Loucy (cell line): Measurements from ENCODE around the gene PCBP2.

Experiments used
- H2AFZ ChIP-seq: fragments of 200-600 bp; sonication (generic); 2 replicates; pipeline ENCODE4 v1.6.0; 2016; ENCODE audit warnings: antibody characterized with exemption, mild to moderate bottlenecking, low read length, moderate library complexity
- H3F3A ChIP-seq: fragments of 200-600 bp; 2 replicates; pipeline ENCODE4 v1.6.0; 2016; ENCODE audit warnings: antibody characterized with exemption, low read depth, mild to moderate bottlenecking
- H3K27me3 ChIP-seq: fragments of 200-600 bp; sonication (generic); 2 replicates; pipeline ENCODE4 v1.6.1; 2014; ENCODE audit warnings: low read length, mild to moderate bottlenecking; ENCODE audit not compliant: insufficient read depth, poor library complexity, severe bottlenecking
- H3K36me3 ChIP-seq: fragments of 200-600 bp; sonication (generic); 2 replicates; pipeline ENCODE4 v1.6.1; 2016; ENCODE audit warnings: low read length; ENCODE audit not compliant: insufficient read depth
- H3K4me1 ChIP-seq: fragments of 200-600 bp; sonication (generic); 2 replicates; pipeline ENCODE4 v1.5.1; 2014; ENCODE audit warnings: low read length, mild to moderate bottlenecking; ENCODE audit not compliant: insufficient read depth, poor library complexity, severe bottlenecking
- H3K4me2 ChIP-seq: fragments of 200-600 bp; sonication (generic); 2 replicates; pipeline ENCODE4 v1.6.0; 2014; ENCODE audit warnings: antibody characterized with exemption, low read length, low read depth, mild to moderate bottlenecking; ENCODE audit not compliant: poor library complexity, severe bottlenecking
- H3K4me3 ChIP-seq: fragments of 200-600 bp; sonication (generic); 2 replicates; pipeline ENCODE4 v1.5.1; 2014; ENCODE audit warnings: low read length, mild to moderate bottlenecking, mixed read lengths; ENCODE audit not compliant: poor library complexity, severe bottlenecking
- H3K79me2 ChIP-seq: fragments of 200-600 bp; sonication (generic); 2 replicates; pipeline ENCODE4 v1.6.1; 2014; ENCODE audit warnings: low read length; ENCODE audit not compliant: insufficient read depth
- H3K9ac ChIP-seq: fragments of 200-600 bp; sonication (generic); 2 replicates; pipeline ENCODE4 v1.6.0; 2014; ENCODE audit warnings: mild to moderate bottlenecking, low read depth, low read length, moderate library complexity; ENCODE audit not compliant: poor library complexity, severe bottlenecking
- H3K9me2 ChIP-seq: fragments of 200-600 bp; sonication (generic); replicated peaks from 2 replicates; pipeline ENCODE4 v1.6.1; 2016; ENCODE audit warnings: low read depth, low read length, mixed read lengths
- H3K9me3 ChIP-seq: fragments of 200-600 bp; sonication (generic); 2 replicates; pipeline ENCODE4 v1.6.1; 2014; ENCODE audit warnings: mild to moderate bottlenecking, antibody characterized with exemption, low read length, low read depth; ENCODE audit not compliant: insufficient read depth
- H4K20me1 ChIP-seq: fragments of 200-600 bp; sonication (generic); 2 replicates; pipeline ENCODE4 v1.6.0; 2014; ENCODE audit warnings: antibody characterized with exemption, low read length, mild to moderate bottlenecking; ENCODE audit not compliant: insufficient read depth, poor library complexity, severe bottlenecking
- CTCF ChIP-seq: fragments of 200-600 bp; sonication (generic); conservative IDR thresholded peaks from 2 replicates; pipeline ENCODE4 v1.5.1; 2014; ENCODE audit warnings: mild to moderate bottlenecking, antibody characterized with exemption, low read length
- EZH2phosphoT487 ChIP-seq: fragments of 200-600 bp; IDR thresholded peaks from 2 replicates; pipeline ENCODE4 v1.6.1; 2018; ENCODE audit warnings: antibody characterized with exemption, mild to moderate bottlenecking, moderate library complexity, borderline replicate concordance

The PCBP2 gene

DNA sequence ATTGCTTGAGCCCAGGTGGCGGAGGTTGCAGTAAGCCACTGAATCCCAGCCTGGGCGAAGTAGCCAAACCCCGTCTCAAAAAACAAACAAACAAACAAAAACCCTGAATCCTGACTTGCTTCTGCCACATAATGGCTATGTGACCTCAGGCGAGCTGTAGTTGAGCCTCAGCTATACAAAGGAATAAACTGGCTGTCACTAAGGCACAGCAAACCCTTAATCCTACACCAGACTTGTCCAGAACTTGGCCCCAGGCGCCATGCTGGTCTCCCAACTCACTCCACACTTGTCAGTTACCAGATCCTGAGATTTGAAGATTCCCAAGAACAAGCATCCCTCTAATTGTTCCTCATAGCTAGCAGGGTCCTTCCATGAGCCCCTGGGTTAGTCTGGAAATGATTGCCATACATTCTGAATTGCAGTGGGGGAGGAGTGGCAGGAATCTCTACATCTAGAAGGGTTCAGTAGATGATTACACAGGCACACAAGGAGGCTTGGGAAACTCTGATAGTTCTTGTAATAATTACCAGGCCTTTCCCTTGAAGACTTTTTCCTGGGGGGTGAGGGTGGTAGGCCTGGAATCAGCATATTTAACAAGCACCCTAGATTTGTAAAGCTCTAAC is 37.5 kb downstream of the PCBP2 start:
- Histone ChIP-seq H3K36me3 (peaks cover 36% of the 10 kb centered on the region; the same call in 1 of the 2 replicates), H3K4me1 (peaks cover 13% of the 10 kb centered on the region), H3F3A (no peaks in the 10 kb centered on the region), H3K9me3 (no peaks in the 10 kb centered on the region), H3K9me2 (no peaks in the 10 kb centered on the region), H3K4me2 (no peak overlapping the region), H3K4me3 (no peak overlapping the region), H3K9ac (no peak overlapping the region), H4K20me1 (peaks cover 5% of the 10 kb centered on the region), H2AFZ (no peak overlapping the region), H3K27me3 (no peaks in the 10 kb centered on the region), H3K79me2 (no peaks in the 10 kb centered on the region)
- no peak for TF ChIP-seq CTCF
- no peak for TF ChIP-seq EZH2phosphoT487

- Histone ChIP-seq H4K20me1 (no peaks in the 10 kb centered on the region), H3K27me3 (no peaks in the 10 kb centered on the region), H3K9ac (no peak overlapping the region), H3F3A (no peaks in the 10 kb centered on the region), H3K9me2 (no peaks in the 10 kb centered on the region), H2AFZ (no peak overlapping the region), H3K4me3 (no peak overlapping the region), H3K36me3 (peaks cover 10% of the 10 kb centered on the region; the same call in 1 of the 2 replicates), H3K79me2 (no peaks in the 10 kb centered on the region), H3K4me2 (no peak overlapping the region), H3K4me1 (peaks cover 20% of the 10 kb centered on the region), H3K9me3 (no peaks in the 10 kb centered on the region)
- TF ChIP-seq CTCF, result no peak
Observed at GRCh38 chr12:53492188-53492587, 40.3 kb downstream of the PCBP2 start.

DNA sequence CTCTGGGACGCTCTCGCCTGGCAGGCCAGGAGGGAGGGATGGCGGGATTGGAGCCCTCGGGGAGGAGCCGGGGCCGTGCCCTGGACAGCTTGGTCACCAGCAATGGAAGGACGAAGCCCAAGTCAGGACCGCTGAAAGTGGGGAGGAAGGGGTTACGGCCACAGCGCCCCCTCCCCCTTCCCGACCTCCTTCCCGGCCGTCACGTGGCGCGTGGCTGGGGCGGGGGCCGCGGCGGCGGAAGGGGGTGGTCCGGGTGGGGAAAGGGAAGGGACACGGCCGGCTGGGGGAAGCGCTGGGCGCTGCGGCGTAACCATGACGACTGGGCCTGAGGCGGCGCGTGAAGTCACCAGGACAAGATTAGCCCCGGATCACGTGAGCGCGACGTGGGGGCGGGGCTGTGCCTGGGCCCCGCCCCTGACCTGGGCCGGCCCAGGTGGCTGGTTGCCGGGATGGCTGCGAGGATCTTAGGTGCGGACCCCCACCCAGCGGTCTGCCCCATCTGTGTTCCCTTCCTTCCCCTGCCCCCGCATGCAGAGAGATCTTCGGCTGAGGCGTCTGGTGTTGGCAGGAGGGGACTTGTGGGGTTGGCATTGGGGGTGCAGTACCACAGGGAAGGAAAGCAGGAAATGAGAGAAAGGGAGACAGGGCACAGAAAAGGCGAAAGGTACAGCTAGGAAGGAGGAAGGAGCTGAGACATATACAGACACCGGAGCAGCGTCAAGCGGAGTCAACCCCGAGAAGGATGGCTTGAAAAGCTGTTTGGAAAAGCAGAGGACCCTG is 41.1 kb downstream of the PCBP2 start:
- Histone ChIP-seq H3K9ac (peak overlapping the region; percentile 64), H3F3A (no peaks in the 10 kb centered on the region), H3K79me2 (no peaks in the 10 kb centered on the region; the same call in 1 of the 2 replicates), H3K27me3 (no peaks in the 10 kb centered on the region), H4K20me1 (no peaks in the 10 kb centered on the region), H3K4me2 (peak overlapping the region; percentile 90), H3K9me2 (no peaks in the 10 kb centered on the region), H2AFZ (peak overlapping the region; percentile 68), H3K4me1 (peaks cover 24% of the 10 kb centered on the region), H3K4me3 (peak overlapping the region; percentile 75), H3K9me3 (no peaks in the 10 kb centered on the region), H3K36me3 (peaks cover 2% of the 10 kb centered on the region; the same call in 1 of the 2 replicates)
- TF ChIP-seq EZH2phosphoT487, result no peak
- no peak for TF ChIP-seq CTCF
